Colonic mucosa (tissue), 2 donors: ENCODE measurements around the gene TRPM3. TPM values are rescaled to one million over a fixed set of nuclear protein-coding genes. Genes with fewer than 3 reads are reported as not detected.
A peak's percentile ranks its signal among the peaks of the same experiment; 100 is the strongest.

Experiments
- microRNA-seq: library from miRNA; unstranded; fragments of <30 nt; microRNA quantifications from one replicate; pipeline ENCODE4, GENCODE V29; 2019
- total RNA-seq, 2 donors: library from RNA; stranded (reverse); fragmentation: NEBNext Ultra II Directional in 1 of 2; extraction: Animal tissue kit (Norgen Biotek cat#: 25700) in 1 of 2; gene quantifications; one replicate each; pipeline ENCODE4 v1.2.1, GENCODE V29; 2021
- donor health status: DM: no; HTN: no; CAD: no.
- donor health status: DM: no; HTN: no; CAD: no.

The TRPM3 gene
- total RNA-seq, 2 donors from 2014 or later, result 0.32 to 0.35 TPM

Small RNA genes within 50 kb of the gene (microRNA-seq; reads per million reads assigned to microRNA genes)
- 28.7 reads per million, percentile 34 among the genes with 10 or more reads in this experiment for gene MIR204
